HG02798 (cell line): Measurements from ENCODE around the gene MAP3K10.

Source experiments
- ATAC-seq: cut with Tn5 transposase; IDR thresholded peaks from one replicate; pipeline ENCODE4 v1.9.1; 2021; ENCODE audit warnings: mild to moderate bottlenecking; ENCODE audit not compliant: unreplicated experiment, poor library complexity

Gene MAP3K10

DNA sequence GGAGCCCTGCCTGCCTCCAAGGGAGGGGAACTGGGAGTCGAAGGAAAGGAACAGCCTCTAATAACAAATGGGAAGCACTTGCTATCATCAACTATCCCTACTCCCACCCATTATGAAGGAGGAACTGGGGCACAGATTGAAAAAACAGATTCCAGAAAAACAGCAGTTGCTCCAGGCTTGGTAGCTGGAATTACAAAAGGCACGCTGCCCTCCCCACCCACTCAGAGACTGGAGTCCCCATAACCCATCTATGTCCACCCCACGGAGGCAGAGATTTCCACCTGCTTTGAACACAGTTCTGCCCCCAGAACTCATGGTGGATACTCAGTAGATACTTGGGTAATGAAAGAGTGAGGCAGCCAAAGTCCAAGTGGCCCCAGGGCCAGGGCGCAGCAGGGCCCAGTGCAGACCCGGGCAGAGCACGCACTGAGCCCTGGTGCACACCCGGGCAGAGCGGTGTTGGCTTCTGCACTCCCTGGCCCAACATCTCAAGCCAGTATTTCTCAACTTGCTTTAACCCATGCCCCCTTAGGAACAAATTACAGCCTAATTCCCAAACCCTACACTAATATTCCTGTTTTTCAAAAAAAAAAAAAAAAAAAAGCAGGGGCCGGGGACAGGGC, 54.4 kb downstream of the MAP3K10 start:
- no peak for ATAC-seq

DNA sequence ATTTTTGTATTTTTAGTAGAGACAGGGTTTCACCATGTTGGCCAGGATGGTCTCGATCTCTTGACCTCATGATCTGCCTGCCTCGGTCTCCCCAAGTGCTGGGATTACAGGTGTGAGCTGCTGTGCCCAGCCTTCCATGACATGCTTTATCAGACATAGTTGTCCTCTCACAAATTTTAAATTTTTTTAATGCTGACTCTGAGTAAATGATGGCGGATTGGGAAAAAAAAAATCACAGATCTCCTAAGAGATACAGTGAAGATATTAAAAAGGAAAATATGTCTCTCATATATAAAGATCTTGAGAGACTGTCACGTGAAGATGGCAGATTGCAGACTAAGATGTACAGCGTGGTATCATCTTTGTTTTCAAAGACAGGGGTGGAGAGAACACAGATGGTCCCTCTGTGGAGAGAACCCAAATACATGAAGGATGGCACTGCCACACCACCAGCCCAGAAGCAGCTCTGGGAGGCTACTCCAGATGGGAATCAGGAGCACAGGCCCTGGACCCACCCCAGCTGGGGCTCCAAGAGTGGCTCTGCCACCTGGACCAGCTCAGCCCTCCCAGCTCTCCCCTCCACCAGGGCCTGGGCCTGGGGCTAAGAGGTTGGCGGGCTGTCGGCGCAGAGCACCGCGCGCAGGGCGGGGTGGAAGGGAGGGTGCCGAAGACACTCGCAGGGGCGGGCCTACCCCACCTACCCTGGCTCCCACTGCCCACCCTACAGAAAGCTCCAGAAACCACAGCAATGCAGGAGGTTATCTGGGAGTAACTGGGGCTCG, 55.3 kb downstream of the MAP3K10 start:
- ATAC-seq = no peak

DNA sequence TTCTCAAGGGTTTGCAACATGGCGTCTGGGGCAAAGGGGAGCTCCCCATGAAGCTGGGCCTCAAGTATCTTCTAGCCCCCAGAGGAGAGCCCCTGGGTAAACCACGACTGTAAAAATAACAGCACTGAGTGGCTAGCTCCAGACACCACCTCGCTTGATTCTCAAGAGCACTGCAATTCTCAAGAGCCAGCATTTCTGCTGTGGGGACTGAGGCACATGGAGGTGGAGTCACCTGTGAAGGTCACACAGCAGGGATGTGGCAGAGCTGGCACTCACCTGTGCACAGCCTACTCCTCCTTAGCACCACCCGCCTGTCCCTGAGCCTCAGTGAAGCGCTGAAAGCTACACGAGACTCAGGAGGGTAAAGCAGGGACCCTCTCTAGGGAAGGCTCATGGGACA, 56.0 kb downstream of the MAP3K10 start:
- ATAC-seq = no peak

DNA sequence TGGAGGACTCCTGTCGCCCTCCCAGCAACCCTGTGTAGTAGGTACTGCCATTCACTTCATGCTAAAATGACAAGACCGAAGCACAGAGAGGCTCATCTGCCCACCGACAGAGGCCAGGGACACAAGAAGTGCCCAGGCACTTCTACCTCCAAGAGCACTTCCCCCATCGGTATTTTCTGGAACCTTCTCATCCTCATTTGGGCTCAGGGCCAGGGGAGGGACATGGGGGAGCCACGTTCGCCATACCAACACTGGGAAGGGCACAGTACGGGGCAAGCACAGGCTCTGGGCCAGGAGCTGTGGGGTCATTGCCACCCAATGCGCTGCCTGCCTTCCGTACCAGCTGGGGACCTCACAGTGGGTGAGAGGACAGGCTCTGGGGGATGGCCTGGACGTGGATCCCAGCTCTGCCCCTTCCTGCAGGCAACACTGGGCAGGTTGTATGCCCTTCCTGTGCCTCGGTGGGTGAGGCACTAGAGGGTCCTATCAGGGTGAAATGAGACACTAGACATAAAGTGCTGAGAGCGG, 56.6 kb downstream of the MAP3K10 start:
- ATAC-seq = no peak

DNA sequence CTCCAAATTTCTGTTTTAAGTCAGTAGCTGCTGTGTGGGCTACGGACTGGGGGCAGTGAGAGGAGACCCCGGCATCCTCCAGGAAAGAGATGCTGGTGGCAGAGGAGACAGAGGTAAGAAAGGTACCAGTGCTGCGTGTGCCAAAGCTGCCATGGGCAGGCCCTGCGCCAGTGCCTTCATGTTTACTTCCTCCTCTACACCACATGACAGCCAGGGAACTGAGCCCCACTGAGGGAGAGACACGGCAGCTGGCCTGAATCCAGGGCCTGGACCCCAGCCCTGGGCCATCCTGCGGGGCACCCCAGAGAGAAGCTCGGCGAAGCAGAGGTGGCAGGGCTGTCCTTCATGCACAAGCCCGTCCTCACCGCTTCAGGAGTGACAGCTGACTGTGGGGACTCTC, 58.0 kb downstream of the MAP3K10 start:
- no peak for ATAC-seq

DNA sequence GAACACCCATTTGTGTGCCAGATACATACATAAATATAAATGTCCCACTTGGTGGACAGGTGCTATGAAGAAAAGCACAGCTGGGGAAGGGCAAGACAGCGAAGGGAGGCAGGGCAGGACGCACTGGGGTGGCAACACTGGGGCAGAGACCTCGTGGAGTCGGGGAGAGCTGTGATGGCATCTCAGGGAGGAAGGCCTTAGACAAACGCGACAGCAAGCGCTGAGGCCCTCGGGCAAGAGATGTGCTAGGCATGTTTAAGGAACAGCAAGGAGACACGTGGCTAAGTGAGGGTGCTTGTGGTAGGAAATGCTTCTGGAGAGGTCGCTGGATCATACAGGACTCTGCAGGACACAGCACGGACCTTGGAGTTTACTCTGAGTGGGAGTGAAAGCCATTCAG, 58.6 kb downstream of the MAP3K10 start:
- no peak for ATAC-seq

DNA sequence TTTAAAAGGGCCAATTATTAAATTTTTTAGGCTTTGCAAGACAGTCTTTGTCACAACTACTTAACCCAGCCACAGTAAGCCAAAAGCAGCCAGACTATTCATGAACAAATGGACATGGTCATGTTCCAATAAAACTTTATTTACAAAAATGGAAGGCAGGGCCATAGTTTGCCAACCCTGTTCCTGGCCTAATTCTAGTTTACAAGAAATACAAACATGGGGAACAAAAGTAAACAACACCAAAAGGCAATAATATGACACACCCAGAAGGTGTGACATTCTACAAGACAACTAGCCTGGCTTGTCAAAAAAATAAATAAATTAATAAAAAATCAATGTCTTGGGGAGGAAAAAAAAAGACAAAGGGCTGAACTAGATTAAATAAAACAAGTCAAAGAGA, 60.0 kb downstream of the MAP3K10 start:
- no peak for ATAC-seq

DNA sequence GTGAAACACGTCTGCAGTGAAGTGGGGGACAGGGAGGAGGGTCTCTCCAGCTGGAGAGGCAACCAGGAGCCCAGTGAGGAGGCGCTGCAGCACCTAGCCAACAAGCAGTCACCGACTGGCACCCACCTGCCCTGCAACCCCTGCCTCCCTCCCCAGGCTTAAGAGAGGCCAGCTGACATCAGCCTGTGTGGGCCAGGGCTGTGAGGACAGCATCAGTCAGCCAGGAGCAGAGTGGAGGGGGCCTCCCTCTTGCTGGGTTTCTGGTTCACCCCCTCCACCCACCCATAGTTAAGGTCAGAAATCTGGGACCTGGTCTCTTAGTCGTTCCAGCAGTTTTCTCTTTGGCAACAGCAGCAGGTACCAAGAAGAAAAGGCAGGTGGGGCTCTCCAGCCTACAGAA, 60.8 kb downstream of the MAP3K10 start:
- no peak for ATAC-seq

DNA sequence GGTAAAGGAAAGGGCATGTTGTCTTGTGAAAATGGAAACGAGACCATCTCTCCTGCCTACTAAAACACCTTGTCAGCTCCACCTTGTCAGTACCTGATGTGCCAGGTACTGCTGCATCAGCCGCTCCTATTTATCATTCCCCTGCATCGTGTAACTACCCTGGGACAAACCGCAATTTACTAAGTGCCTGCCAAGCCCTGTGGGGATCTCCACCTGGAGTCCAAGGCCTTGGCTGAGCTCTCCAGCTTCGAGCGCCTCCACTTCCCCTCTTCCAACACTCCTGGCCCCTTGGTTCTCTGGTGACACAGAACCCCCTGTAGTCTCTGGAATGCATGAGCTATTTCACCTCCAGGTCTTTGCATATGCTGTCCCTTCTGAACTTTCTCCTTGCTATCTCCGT, 61.2 kb downstream of the MAP3K10 start:
- ATAC-seq = no peak

DNA sequence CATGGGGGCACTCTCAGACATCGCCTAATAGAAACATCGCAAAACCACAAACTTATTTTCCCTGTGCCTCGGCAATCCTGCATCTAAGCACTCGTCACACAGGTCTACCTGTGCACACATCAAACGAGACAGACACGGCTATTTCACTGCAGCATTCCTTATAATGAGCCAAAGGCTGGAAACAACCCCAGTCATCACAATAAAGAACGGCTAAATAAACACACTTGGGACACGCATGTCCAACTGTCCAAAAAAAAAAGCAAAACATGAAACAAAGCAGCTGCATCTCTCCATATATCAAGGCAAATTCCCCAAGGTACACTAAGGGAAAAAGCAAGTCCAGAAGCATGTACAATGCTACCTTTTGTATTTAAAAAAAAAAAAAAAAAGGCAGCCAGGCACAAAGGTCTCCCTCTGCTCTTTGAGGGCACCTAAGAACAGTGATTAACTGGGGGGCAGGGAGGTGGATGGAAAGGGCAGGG, 62.4 kb downstream of the MAP3K10 start:
- ATAC-seq = no peak

DNA sequence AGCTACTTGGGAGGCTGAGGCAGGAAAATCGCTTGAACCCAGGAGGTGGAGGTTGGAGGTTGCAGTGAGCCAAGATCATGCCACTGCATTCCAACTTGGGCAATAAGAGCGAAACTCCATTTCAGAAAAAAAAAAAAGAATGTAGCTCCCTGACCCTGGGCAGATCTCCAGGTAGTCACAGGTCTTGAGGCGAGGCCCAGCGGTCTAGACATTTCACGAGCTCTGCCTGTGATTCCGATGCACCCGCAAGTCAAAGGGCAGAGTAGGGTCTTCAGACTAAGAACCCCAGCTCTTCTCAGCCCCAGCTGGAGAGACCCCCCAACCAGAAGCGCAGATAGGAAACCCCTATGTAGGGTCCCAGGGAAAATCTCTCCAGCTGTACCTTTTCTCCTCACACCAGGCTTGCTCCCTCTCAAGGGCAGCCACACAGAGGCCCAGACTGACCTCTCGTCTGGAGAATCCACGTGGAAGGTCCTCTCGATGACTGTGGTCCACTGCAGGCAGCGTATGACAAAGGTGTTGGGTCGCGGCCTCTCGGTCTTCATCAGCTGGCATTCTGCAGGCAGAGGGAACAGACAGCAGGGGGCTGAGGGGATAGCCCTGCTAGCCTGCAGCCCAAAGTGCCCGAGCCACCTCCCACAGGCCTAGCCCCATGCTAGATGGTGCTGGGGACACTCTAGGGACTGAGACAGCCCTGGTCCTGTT, 63.6 kb downstream of the MAP3K10 start:
- ATAC-seq = no peak

DNA sequence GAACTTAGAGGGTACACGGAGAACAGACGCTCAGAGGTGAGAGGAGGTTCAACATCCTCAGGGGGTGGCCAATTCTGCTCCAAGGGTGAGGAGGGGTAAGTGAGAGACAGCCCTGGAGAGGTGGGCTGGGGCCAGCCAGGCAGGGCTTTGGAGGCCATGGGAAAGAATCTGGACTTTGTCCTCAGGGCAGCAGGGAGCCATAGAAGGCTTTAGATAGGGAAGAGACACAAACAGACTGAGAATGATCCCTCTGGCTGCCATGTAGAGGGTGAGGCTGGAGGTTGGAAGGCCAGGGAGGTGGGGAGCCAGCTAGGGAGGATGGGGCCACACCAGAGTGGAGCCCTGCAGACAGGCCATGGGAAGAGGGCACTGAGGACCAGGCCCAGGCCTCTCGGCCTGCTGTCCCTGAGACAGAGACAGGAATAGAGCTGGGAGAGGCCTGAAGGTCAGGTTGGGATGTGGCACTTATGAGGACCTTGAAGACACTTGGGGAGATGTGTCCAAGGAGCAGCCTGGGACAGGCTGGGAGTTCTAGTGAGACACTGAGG, 64.5 kb downstream of the MAP3K10 start:
- ATAC-seq = no peak

DNA sequence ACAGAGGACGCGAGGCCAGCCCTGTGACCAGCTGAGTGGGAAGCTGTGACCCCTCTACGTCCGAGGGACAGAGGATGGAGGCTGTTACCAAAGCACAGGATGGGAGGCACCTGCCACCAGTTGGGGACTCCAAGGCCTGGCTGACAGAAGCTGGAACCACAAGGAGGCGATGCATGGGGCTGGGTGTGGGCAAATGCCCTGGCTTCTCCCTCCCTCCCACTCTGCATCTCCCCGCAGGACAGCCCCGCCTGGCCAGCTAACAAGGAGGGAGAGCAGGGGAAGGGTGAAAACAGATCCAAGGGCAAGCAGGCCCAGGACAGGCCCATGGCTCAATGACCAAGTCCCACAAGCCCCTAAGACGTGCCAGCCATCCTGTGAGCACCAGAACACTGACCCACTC, 65.3 kb downstream of the MAP3K10 start:
- ATAC-seq = no peak

DNA sequence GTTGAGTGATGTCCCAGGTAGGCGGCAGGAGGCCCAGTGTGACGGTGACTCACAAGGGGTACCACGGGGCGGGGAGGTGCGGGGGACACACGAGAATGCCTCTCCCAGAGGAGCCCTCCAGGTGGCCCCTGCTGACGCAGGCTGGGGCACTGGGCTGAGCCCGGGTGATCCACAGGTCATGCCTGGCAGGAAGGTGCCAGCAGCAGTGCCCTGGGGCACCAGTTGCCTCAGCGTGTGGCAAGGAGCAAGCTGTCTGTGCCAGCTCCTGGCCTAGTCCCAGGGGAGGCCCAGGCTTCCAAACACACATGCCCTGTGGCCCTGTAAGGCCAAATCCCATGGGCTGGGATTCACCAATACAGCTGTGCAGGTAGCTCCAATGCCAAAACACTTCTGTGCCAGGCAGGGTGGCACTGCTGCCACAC, 65.9 kb downstream of the MAP3K10 start:
- no peak for ATAC-seq

DNA sequence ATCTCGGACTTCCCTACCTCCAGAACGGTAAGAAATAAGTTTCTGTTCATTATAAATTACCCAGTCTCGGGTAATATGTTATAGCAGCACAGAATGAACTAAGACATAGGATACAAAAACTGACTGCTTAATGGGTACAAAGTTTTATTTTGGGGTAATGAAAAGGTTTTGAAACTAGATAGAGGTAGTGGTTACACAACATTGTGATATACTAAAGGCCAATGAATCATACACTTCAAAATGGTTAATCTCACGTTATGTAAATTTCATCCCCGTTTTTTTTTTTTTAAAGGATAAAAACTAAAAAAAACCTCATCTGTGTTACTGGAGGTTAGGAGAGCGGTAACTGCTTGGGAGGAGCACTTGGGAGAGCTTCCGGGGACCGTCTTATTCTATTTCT, 70.4 kb downstream of the MAP3K10 start:
- no peak for ATAC-seq

DNA sequence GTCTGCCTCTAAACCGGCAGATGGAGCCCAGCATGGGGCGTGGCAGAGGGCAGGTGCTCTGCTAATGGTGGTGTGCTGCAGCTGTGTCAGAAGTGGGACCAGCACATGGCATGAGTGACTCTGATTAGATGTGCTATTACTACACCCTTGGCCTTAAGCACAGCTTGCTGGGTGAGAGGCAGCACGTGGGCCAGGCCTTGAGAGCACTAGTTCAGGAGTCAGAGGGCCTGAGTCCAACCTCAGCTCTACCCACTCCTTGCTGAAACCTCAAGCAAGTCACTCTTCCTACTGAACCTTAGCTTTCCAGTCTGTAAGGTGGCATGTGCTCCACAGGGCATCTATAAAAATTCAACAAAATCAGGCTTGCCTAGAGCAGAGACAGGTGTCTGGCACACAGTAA, 71.2 kb downstream of the MAP3K10 start:
- no peak for ATAC-seq

DNA sequence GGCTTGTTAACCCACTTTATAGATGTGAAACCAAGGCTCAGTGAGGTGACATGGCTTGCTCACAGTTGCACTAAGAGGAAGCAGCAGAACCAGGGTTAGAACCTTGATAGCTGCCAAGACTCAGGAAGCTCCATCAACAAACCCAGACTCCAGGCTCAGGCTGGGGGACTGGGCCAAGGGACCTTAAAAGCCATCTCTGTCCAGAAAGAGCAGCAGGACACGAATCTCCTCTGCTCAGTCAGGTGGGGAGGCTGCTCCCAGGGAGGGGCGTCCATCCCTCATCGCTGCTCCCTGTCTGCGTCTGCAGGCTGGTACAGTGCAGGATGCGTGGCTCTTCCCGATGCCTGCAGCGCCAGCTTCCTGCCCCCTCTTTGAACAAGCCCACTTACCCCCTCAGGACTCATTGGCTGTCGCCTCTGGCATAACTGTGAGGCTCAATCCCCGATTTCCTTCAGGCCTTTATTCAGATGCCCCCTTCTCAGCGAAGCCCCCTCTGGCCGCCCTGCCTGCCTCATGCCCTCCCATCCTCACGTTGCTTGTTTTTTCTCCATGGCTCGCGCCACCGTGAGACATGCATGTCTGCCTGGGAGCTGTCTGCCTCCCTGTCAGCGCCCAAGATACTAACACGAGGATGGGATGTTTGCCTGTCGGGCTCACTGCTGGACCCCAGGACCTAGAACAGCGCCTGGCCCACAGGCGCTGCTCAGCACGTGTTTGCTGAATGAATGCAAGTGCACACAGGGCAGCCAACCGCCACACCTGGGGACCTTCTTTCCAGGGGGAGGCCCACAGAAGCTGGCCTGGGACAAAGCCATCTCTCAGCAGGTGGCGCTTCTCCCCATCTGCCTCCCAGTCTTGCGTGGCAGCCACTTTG, 72.5 kb downstream of the MAP3K10 start:
- ATAC-seq = no peak

DNA sequence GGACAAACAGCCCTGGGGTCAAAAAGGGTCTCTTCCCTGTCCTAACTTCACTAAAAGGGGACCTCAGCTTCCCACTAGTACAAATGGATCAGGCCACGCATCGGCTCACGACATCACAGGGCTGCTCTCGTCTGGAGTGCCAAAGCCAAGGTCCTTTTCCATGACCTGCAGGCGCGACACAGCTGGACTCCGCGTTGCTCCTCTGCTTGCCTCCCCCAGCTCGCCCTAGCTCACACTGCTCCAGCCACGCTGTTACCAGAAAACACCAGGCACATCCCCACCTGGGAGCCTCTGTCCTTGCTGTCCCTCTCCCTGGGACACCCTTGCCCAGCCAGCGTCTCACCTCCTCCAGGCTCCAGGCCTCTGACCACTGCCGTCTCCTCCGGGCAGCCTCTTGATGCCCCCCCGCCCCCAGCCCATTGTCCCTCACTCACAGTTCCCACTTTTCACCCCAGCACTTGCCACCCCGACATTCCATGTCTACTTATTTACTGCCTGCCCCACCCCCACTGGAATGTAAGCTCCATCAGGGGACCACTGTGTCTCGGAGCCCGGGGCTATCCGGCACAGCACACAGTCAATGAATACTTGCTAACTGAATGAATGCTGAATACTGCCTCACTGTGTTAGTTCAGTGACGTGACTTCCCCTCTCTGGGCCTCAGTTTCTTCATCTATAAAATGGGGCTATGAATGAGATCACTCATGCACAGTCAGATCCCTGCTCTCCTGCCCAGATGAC, 73.3 kb downstream of the MAP3K10 start:
- ATAC-seq = no peak
